Measurements from ENCODE around the gene VSIG10.

- TF ChIP-seq CTCF (IDR thresholded peaks at IDR 0.05 in 8 of 11, conservative IDR thresholded peaks at IDR 0.05 in 3 of 11) (no peak), POLR2A (IDR thresholded peaks at IDR 0.05) (no peak)
Observed at GRCh38 chr12:118063576-118064391, 40.0 kb downstream of the VSIG10 start.

Measured in spleen (tissue), 7 donors.